Cardiac fibroblast (primary cell): Measurements from ENCODE around the gene ETNK2.

ENCODE experiments used
- DNase-seq, 2 donors: peaks; one replicate each; pipeline versions ENCODE4 v3.0.0 to v3.0.0-alpha.2; 2010; ENCODE audit warnings: low read depth in 2 of 2
- H3K4me3 ChIP-seq, 2 donors: replicated peaks in 1 of 2; 1 replicate in 1 of 2; 2 replicates in 1 of 2; pipeline ENCODE4 v1.5.1; 2011; ENCODE audit warnings: low read depth in 2 of 2, low read length in 2 of 2, mild to moderate bottlenecking in 2 of 2, moderate library complexity in 1 of 2
- CTCF ChIP-seq: IDR thresholded peaks from one replicate; pipeline ENCODE4 v1.5.1; 2011; ENCODE audit warnings: low read depth, mild to moderate bottlenecking, low read length, inconsistent platforms

Gene ETNK2

GRCh38 chr1:204147406-204148383 lies 4.1 kb downstream of the ETNK2 start:
- H3K4me3 ChIP-seq: no peak overlapping the region
- DNase-seq: no peak
- TF ChIP-seq CTCF: no peak

DNA sequence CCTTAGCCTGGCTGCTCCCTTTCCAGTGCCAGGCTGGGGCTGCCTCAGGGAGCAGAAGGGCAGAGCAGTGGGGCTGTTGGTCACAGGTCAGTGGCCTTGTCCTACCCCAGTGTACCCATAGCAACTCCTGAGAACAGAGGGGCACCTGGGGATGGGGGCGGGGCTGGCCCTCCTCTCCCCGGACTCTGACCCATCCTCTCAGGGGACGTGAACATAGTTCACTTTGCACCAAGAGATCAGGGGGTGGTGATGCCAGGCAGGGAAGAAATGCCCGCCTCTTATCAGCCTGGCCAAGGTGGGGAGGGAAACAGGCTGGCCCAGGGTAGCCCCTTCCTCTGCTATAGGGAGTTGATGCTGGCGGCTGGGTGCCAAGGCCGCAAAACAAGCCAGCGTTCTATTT lies 4.9 kb downstream of the ETNK2 start:
- TF ChIP-seq CTCF: no peak

DNA sequence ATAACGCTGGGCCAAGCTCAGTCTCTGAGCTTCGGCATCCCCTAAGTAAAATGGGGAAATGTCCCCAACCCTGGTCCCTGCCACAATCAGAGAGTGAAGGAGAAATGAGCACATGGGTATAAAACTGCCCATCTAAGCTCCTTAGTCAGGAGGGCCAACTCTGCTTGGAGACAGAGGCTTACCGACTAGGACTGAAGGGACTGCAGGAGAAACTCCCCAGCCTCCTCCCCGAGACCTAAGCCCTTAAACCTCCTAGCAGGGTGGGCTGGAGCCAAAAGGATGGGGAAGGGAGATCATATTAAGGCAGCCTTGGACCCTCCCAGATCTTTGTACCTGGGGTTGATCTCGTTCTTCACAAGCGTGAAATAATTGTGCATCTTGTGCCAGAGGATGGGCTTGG lies 5.5 kb downstream of the ETNK2 start:
- DNase-seq: no peak
- no peak overlapping the region for H3K4me3 ChIP-seq
- no peak for TF ChIP-seq CTCF

More for the DNA sequence above, 4.9 kb downstream of the ETNK2 start:
- no peak for DNase-seq
- H3K4me3 ChIP-seq: no peak overlapping the region

GRCh38 chr1:204145033-204145504 lies 6.8 kb downstream of the ETNK2 start:
- DNase-seq: no peak
- TF ChIP-seq CTCF: no peak
- H3K4me3 ChIP-seq: no peak overlapping the region

GRCh38 chr1:204143276-204144041 lies 8.4 kb downstream of the ETNK2 start:
- TF ChIP-seq CTCF: no peak
- H3K4me3 ChIP-seq: no peak overlapping the region
- DNase-seq: no peak

DNA sequence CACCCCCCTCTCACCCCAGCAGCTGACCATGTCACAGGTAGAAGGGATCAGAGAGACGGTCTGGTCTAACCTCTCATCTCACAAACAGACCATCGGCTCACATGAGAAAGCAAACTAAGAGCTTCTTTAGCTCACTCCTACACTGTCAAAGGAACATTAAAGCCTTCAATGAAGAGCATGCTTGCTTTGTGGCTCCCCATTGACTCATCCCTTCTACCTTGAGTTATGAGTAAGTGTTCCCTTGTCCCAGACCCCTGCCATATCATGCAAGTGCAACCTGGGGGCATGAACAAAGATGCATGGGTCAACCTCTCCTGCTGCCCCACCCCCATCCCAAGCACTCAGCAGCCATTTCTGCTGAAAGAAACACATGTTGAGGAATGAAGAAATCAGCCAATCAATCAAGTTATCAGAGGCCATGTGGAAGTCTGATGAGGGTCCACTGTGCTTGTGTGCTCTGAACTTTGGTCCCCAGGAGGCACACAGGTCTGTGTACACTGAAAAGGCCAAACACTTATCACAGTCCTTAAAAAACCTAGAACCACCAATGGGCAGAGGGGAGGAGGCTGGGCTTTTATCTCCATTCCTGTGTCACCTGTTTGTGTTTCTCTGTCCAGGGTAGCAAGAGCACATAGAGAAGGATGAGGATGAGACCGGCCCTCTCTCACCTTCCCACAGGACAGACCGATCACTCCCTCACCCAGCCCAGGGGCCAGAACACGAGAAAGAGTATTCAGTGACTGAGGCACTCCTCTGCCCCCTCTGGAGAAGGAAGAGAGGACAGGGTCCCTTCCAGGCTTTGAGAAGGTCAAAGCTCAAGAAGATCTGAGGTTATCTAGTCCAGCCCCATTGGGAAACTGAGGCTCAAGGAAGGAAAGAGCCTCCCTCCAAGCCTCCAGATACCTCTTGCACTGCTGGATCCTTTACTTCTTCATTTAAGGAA lies 9.5 kb downstream of the ETNK2 start:
- H3K4me3 ChIP-seq: no peak overlapping the region
- DNase-seq: no peak
- TF ChIP-seq CTCF: peak; percentile 4
